Stomach smooth muscle (tissue), 2 donors: ENCODE measurements around the gene SPATC1L.

Experiments used
- H3K27ac ChIP-seq: one replicate; pipeline ENCODE4 v1.7.0; 2013; ENCODE audit warnings: mild to moderate bottlenecking, low read length, inconsistent platforms
- H3K27me3 ChIP-seq, 2 donors: one replicate each; pipeline ENCODE4 v1.7.0; 2013; ENCODE audit warnings: low read length in 2 of 2; ENCODE audit not compliant: insufficient read depth in 2 of 2, control insufficient read depth in 1 of 2
- H3K36me3 ChIP-seq, 2 donors: one replicate each; pipeline ENCODE4 v1.7.0; 2013; ENCODE audit warnings: low read length in 2 of 2; ENCODE audit not compliant: control insufficient read depth in 2 of 2, insufficient read depth in 2 of 2
- H3K4me1 ChIP-seq: one replicate; pipeline ENCODE4 v1.7.0; 2013; ENCODE audit warnings: low read length; ENCODE audit not compliant: control insufficient read depth, insufficient read depth
- H3K4me3 ChIP-seq, 2 donors: one replicate each; pipeline ENCODE4 v1.7.0; 2013; ENCODE audit warnings: low read length in 2 of 2
- H3K9ac ChIP-seq, 2 donors: one replicate each; pipeline ENCODE4 v1.7.0; 2013; ENCODE audit warnings: low read length in 2 of 2, mild to moderate bottlenecking in 1 of 2
- H3K9me3 ChIP-seq, 2 donors: one replicate each; pipeline ENCODE4 v1.7.0; 2013; ENCODE audit warnings: low read length in 2 of 2; ENCODE audit not compliant: control insufficient read depth in 2 of 2
- donor health status: healthy.
- donor health status: Pancreatic carcinoma.

SPATC1L gene

DNA sequence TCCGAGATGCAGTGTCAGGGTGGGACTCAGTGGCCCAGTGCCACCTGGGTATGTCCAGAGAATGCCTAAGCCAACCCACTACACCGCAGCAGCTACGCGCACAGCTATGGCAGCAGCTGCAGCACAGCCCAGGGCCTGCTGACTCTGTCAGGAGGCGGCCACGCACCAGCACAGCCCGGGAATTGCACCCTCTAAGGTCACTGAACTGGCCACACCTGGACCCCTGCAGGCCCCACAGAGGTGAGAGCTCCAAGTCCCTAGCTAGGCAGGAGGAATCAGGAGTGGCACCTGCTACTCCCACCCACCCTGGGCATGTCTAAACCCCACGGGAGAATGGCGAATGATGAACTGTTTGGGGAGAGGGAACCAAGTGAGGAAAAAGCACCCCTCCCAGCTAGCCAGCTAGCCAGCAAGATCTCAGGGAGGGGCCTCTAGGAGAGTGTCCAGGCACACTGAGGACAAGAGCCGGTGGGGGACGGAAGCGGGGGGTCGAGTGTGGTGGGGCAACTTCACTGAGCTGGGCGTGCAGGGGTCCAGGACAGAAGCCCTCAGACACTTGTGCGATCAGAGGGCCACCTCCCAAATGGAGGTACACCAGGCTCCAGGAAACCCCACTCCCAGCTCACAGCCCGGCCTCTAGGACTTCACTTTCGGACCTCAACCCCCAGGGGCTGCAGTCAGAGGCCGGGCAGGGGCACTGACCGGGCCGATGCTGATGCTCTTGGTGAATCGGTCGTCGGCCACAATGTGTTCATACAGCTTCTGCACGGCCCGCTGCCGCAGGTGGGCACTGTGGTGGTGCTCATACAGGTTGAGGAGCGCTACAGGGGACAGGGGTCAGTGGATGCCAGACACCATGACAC lies 30.4 kb upstream of the SPATC1L start:
- H3K9ac ChIP-seq: no peak overlapping the region
- no peak overlapping the region for H3K4me3 ChIP-seq
- peaks cover 9 to 35% of the 10 kb centered on the region in 2 donors for H3K36me3 ChIP-seq
- no peaks in the 10 kb centered on the region for H3K27me3 ChIP-seq
- no peaks in the 10 kb centered on the region for H3K9me3 ChIP-seq
- H3K4me1 ChIP-seq: no peaks in the 10 kb centered on the region
- no peak overlapping the region for H3K27ac ChIP-seq

DNA sequence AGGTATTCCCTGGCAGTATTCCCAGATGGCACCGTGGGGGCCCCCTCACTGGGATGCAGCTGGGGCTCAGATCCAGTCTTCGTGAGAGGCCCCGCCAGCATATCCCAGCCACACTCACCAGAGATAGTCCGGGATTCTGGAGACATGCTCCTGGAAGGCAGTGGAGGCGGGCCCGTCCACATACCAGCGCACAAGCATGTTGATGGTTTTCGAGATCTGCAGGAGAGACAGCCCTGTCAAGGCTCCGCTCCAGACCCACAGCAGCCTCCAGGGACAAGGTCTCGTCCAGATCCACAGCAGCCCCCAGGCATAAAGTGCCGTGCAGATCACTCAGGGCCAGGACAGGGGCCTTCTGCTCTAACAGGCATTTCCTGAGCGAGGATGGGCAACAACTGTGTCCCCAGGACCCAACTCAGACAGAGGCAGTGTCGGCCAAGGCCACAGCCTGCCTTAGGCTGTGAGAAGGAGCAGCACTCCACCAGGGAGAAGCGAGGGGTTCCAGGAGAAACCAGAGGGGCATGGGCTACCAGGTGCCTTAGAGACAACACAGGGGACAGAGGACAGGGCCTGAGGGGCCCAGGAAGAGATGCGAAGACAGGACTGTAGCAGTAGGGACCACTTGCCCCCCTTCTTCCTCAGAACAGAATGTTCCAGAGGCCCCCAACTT lies 29.5 kb upstream of the SPATC1L start:
- Histone ChIP-seq H3K9me3 (no peaks in the 10 kb centered on the region), H3K27me3 (no peaks in the 10 kb centered on the region), H3K36me3 (peaks cover 6 to 37% of the 10 kb centered on the region in 2 donors), H3K27ac (no peak overlapping the region), H3K4me3 (no peak overlapping the region), H3K9ac (no peak overlapping the region), H3K4me1 (no peaks in the 10 kb centered on the region)

DNA sequence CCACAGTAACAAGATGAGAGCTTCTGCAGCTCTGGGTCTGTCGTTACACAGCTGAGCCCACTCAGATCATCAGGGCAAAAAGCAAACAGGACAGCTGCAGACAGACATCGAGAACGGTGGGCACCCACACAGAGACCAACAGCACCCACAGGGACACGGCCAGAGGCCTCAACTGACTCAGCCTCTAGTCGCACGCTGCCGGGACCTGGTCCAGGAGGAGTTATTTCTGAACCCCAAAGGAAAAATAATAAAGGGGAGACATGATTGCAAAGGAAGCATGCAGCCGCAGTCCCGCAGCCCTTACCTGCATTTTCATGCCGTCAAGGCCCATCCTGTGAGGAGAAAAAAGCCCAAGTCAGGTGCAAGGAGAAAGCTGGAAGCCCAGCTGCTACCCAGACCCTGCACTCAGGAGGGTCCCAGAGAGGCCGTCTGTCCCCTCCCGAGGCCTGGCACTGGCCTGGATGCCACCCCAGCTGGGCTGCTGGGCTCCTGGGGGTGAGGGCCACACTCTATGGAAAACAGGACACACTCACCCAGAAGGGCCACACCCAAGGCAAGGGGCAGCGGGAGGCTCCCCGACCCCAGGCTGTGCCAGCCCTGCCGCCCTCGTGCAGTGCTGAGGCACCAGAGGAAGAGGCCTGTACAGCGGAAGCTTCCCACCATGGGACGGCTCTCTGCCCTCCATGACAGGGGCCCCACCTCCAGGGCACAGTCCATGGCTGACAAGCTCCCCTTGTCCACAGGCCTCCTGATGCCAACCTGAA lies 28.6 kb upstream of the SPATC1L start:
- no peak overlapping the region for H3K4me3 ChIP-seq
- no peak overlapping the region for H3K27ac ChIP-seq
- H3K4me1 ChIP-seq: no peaks in the 10 kb centered on the region
- no peak overlapping the region for H3K9ac ChIP-seq
- H3K36me3 ChIP-seq: peaks cover 10 to 43% of the 10 kb centered on the region in 2 donors
- H3K9me3 ChIP-seq: no peaks in the 10 kb centered on the region
- no peaks in the 10 kb centered on the region for H3K27me3 ChIP-seq

DNA sequence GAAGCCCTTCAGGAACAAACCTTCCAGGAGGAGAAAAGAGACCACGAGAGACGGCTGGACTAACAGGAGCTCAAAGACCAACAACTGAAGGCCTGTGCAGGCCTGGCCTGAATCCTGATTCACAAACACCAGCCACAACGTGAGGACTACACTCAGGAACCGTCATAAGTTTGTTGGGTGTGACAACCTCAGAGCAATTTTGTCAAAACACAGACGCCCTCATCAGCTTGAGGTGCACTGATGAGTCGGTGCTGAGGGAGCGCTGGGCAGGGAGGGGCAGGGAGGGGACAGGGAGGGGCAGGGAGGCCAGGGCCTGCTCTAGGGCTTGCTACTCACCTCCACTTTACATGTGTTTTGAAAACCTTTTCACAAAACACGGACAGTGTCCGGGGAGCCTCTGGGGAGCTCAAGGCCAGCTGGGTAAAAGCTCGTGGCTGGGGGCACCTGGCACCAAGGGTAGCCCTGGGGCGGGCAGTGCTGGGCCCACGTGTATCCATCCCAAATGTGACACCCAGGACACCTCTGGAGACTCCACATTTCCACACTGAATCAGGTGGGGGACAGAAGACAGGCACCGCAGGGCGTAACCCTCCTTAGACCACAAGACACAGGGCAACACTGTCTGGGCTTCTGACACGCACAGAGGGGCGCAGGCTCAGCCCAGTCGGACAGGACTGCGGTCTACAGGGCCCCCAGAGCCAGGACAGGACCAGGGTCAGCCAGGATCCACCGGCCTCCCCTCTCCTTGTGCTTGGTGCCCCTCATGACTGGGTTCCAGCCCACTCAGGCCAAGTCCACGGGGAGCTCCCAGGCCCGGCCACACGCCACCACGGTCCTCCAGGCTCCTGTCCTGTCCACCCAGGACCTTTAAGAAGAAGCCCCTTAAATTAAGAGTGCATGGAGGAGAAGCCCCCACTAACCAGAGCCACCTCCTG lies 27.8 kb upstream of the SPATC1L start:
- H3K27ac ChIP-seq: no peak overlapping the region
- peaks cover 7 to 47% of the 10 kb centered on the region in 2 donors for H3K36me3 ChIP-seq
- no peaks in the 10 kb centered on the region for H3K9me3 ChIP-seq
- no peaks in the 10 kb centered on the region for H3K27me3 ChIP-seq
- no peak overlapping the region for H3K4me3 ChIP-seq
- H3K9ac ChIP-seq: no peak overlapping the region
- no peaks in the 10 kb centered on the region for H3K4me1 ChIP-seq

DNA sequence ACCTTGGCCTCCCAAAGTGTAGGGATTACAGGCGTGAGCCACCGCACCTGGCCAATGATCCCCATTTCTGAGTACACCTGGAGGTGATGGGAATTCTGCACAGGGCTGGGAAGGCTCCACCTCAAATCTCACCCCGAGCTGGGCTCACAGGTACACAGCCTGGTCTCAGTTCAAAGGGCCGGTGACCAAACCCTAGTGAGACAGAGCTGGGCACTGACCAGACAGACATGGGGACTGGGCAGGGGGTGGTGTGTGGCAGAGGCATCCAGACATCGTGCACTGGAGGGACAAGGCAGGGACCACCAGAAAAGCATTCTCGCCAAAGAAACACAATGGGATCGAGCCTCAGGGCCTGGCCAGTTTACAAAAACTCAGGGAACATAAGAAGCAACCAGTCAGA lies 27.1 kb upstream of the SPATC1L start:
- Histone ChIP-seq H3K9me3 (no peaks in the 10 kb centered on the region), H3K27me3 (no peaks in the 10 kb centered on the region), H3K27ac (no peak overlapping the region), H3K4me1 (no peaks in the 10 kb centered on the region), H3K9ac (no peak overlapping the region), H3K36me3 (peaks cover 7 to 50% of the 10 kb centered on the region in 2 donors), H3K4me3 (no peak overlapping the region)

DNA sequence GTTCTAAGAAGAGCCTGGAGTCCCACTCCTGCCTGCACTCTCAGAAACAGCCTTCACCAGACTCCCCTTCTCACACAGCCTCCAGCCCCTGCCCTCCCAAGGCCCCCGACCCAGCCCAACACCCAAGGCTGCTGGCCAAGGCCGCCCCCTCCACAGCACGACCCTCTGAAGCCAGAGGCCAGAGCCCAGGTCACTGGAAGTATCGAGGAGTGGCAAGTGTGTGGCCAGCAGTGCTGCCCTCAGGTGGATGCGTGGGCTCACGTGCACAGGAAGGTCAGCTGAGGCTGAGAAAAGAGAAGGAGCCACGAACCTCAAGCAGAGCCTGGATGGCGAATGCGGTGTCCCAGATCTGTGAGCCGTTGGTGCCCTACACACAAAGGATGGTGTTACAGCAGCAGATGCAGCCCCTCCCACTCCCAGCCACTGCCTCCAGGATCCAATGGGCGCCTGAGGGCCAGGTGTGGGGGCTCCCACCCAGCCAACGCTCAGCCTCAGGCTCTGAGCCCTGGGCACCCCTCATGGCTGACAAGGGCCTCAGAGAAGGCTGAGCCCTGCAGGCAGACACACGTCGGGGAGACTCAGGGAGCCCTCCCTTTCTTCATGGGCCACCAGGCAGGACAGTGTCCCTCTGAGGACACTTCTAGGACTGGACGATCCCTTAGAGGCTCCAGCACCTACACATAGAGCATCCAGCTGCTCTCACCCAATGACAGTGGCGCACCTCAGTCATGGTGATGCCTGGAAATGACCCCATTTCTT lies 26.3 kb upstream of the SPATC1L start:
- no peaks in the 10 kb centered on the region for H3K4me1 ChIP-seq
- H3K27me3 ChIP-seq: no peaks in the 10 kb centered on the region
- no peak overlapping the region for H3K4me3 ChIP-seq
- no peaks in the 10 kb centered on the region for H3K9me3 ChIP-seq
- H3K9ac ChIP-seq: no peak overlapping the region
- no peak overlapping the region for H3K27ac ChIP-seq
- peaks cover 7 to 51% of the 10 kb centered on the region in 2 donors for H3K36me3 ChIP-seq

DNA sequence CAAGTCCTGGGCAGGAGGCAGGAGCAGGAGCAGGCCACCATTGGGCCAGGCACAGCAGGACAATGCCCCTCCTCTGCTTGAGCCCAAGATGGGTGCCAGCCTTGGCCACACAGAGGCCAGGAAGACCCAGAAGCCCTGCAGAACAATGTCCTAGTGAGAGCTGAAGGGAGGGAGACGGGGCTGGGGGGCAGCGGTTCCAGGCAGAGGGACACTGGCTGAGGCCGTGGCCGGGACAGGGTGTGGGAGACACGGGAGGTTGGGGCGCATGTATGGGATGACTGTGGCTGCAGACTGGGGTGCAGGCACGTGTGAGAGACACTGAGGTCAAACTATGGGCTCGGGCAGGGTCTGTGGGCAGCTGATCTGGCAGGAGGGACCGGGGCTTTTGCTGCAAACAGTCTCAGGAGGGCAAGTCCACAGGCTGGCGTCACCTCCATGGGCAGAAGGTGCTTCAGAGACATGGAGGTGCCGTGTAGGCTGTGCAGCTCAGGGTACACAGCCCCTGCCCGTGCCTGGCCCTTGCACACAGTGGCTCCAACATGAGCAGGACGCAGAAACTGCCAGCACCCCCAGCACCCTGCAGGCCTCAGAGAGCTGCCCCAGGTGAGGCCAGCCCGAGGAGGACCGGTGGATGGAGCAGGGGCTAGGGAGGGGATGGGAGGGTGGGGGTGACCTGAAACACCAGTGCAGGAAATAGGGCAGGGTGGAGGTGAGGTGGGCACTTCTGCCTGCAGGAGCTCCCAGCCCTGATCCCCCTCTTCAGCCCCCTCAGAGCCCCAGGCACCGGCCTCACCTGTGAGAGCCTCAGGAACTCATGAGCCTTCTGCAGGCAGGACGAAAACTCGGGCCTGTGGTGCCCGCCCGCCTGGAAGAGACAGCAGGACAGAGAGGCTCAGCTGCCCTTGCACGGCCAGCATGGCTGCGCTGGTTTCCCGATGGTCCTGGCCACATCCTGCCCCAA lies 24.8 kb upstream of the SPATC1L start:
- Histone ChIP-seq H3K9ac (no peak overlapping the region), H3K36me3 (peaks cover 12 to 55% of the 10 kb centered on the region in 2 donors), H3K4me3 (no peak overlapping the region), H3K4me1 (no peaks in the 10 kb centered on the region), H3K27me3 (no peaks in the 10 kb centered on the region), H3K27ac (no peak overlapping the region), H3K9me3 (no peaks in the 10 kb centered on the region)

DNA sequence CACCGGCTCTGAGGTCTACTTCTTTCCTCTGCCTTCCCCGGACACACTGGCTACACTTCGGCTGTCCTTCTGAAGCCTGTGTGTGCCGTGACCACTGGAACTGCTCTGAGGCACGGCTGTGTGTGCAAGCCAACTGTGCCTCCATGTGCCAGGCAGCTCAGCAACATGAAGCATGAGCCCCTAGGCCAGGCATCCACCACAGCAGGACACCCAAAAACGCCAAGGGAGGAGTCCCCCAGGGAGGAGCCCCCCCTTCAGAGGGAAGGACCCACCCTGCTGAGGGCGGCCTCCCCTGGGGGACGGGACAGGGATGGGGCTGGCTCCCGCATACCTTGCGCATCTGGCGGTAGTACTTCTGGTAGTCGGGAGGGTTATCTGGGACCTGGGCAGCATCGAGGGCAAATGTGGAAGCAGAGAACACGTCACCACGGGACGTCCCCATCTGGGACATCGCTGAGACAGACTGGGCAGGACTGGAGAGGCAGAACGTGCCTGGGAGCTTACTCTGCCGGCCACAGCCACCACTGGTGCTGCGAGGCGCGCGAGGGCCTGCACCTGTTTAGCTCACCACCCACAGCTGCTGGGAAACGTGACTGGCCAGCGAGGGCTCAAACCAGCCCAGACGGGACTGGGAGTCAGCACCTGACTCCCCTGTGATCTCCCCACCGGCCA lies 23.8 kb upstream of the SPATC1L start:
- Histone ChIP-seq H3K36me3 (peaks cover 14 to 54% of the 10 kb centered on the region in 2 donors), H3K27ac (no peak overlapping the region)

More for the DNA sequence above, 23.8 kb upstream of the SPATC1L start:
- Histone ChIP-seq H3K4me3 (no peak overlapping the region), H3K4me1 (no peaks in the 10 kb centered on the region), H3K9me3 (no peaks in the 10 kb centered on the region), H3K9ac (no peak overlapping the region), H3K27me3 (no peaks in the 10 kb centered on the region)
